Activated CD8-positive, alpha-beta memory T cell treated with anti-CD3 and anti-CD28 coated beads, Interleukin-2, amount 10 ng/mL, durations not matched to agents 7 days and 5 days (primary cell): ENCODE measurements around the gene EPHB6. TPM values are rescaled to one million over a fixed set of nuclear protein-coding genes. Genes with fewer than 3 reads are reported as not detected.

ENCODE experiments used
- ATAC-seq: fragments of 150-1000 bp; cut with Tn5 transposase; one replicate; pipeline ENCODE4 v1.10.0; 2021; ENCODE audit warnings: moderate library complexity
- CTCF ChIA-PET: fragments of 350-600 bp; sonication (Branson Sonifier 250); formaldehyde crosslinking; loops from one replicate; lab custom pipeline; 2021; ENCODE audit warnings: antibody characterized with exemption; lab: Charles Lee
- DNase-seq: peaks from one replicate; pipeline ENCODE4 v3.0.0-alpha.2; 2020
- H3K27ac Mint-ChIP-seq: one replicate; pipeline ENCODE4 v1.8.0; 2021; ENCODE audit warnings: mild to moderate bottlenecking, mixed read lengths
- H3K27me3 Mint-ChIP-seq: one replicate; pipeline ENCODE4 v1.8.0; 2021; ENCODE audit warnings: mixed read lengths
- H3K36me3 Mint-ChIP-seq: one replicate; pipeline ENCODE4 v1.8.0; 2021; ENCODE audit warnings: mild to moderate bottlenecking, mixed read lengths
- H3K4me1 Mint-ChIP-seq: one replicate; pipeline ENCODE4 v1.8.0; 2021; ENCODE audit warnings: mixed read lengths
- H3K4me3 Mint-ChIP-seq: one replicate; pipeline ENCODE4 v1.8.0; 2021; ENCODE audit warnings: mild to moderate bottlenecking, moderate library complexity, mixed read lengths
- H3K9me3 Mint-ChIP-seq: one replicate; pipeline ENCODE4 v1.8.0; 2022; ENCODE audit warnings: low read depth, mixed read lengths
- total RNA-seq, 2 experiments: library from RNA; stranded (reverse); gene quantifications; one replicate each; pipeline ENCODE4 v1.2.3, GENCODE V29; 2021

EPHB6 gene
- total RNA-seq, 2 experiments from 2014 or later: 5.1 to 7.5 TPM

- Mint-ChIP-seq H3K27ac (no peak overlapping the region), H3K4me1 (no peaks in the 10 kb centered on the region), H3K27me3 (peaks cover 13% of the 10 kb centered on the region), H3K4me3 (no peak overlapping the region), H3K9me3 (no peaks in the 10 kb centered on the region), H3K36me3 (no peaks in the 10 kb centered on the region)
- no peak for ATAC-seq
- no peak for DNase-seq
- CTCF ChIA-PET: interaction anchor here (1.1 to 3.8 kb wide), 5 partner anchors 25 to 336 kb away, joined by 3 to 25 read pairs (median 8); partner anchors contain the start of gene EPHB6
These were observed 24.2 kb downstream of the EPHB6 start for GRCh38 chr7:142879060-142879459.

GRCh38 chr7:142880876-142881505 lies 26.1 kb downstream of the EPHB6 start:
- Mint-ChIP-seq H3K27ac (no peak overlapping the region), H3K9me3 (no peaks in the 10 kb centered on the region)
- CTCF ChIA-PET: interaction anchor here (0.8 to 3.8 kb wide), 24 partner anchors 8 to 578 kb away, joined by 3 to 25 read pairs (median 3); no protein-coding TSS in a partner anchor

GRCh38 chr7:142881586-142882337 lies 26.9 kb downstream of the EPHB6 start:
- Mint-ChIP-seq H3K4me3 (no peak overlapping the region), H3K27ac (no peak overlapping the region), H3K4me1 (no peaks in the 10 kb centered on the region), H3K36me3 (no peaks in the 10 kb centered on the region), H3K9me3 (no peaks in the 10 kb centered on the region), H3K27me3 (peaks cover 13% of the 10 kb centered on the region)
- ATAC-seq (no peak), DNase-seq (peak; percentile 29)
- CTCF ChIA-PET: interaction anchor here (0.9 to 3.8 kb wide), 21 partner anchors 8 to 558 kb away, joined by 3 to 25 read pairs (median 3); no protein-coding TSS in a partner anchor

More at GRCh38 chr7:142880876-142881505, 26.1 kb downstream of the EPHB6 start:
- H3K36me3 Mint-ChIP-seq: no peaks in the 10 kb centered on the region
- no peak overlapping the region for H3K4me3 Mint-ChIP-seq
- peaks cover 13% of the 10 kb centered on the region for H3K27me3 Mint-ChIP-seq
- H3K4me1 Mint-ChIP-seq: no peaks in the 10 kb centered on the region
- DNase-seq (peak; percentile 59), ATAC-seq (peak; percentile 79)

GRCh38 chr7:142882338-142882678 lies 27.4 kb downstream of the EPHB6 start:
- H3K27me3 Mint-ChIP-seq: peaks cover 13% of the 10 kb centered on the region
- no peaks in the 10 kb centered on the region for H3K36me3 Mint-ChIP-seq
- DNase-seq (peak; percentile 33), ATAC-seq (no peak)
- CTCF ChIA-PET: interaction anchor here (1.0 to 3.8 kb wide), 4 partner anchors 9 to 121 kb away, joined by 3 to 25 read pairs (median 4); no protein-coding TSS in a partner anchor
- no peaks in the 10 kb centered on the region for H3K4me1 Mint-ChIP-seq
- H3K4me3 Mint-ChIP-seq: no peak overlapping the region
- H3K9me3 Mint-ChIP-seq: no peaks in the 10 kb centered on the region
- no peak overlapping the region for H3K27ac Mint-ChIP-seq

- no peaks in the 10 kb centered on the region for H3K36me3 Mint-ChIP-seq
- H3K4me3 Mint-ChIP-seq: no peak overlapping the region
- no peak for ATAC-seq
- DNase-seq: peak; percentile 37
- no peak overlapping the region for H3K27ac Mint-ChIP-seq
- H3K4me1 Mint-ChIP-seq: no peaks in the 10 kb centered on the region
- H3K9me3 Mint-ChIP-seq: no peaks in the 10 kb centered on the region
- CTCF ChIA-PET: no interaction called here
- H3K27me3 Mint-ChIP-seq: peaks cover 13% of the 10 kb centered on the region
These were observed 28.3 kb downstream of the EPHB6 start for GRCh38 chr7:142883145-142883544.

GRCh38 chr7:142883571-142884285 lies 28.9 kb downstream of the EPHB6 start:
- no peaks in the 10 kb centered on the region for H3K9me3 Mint-ChIP-seq
- H3K27ac Mint-ChIP-seq: no peak overlapping the region
- no peaks in the 10 kb centered on the region for H3K4me1 Mint-ChIP-seq
- H3K36me3 Mint-ChIP-seq: no peaks in the 10 kb centered on the region
- H3K4me3 Mint-ChIP-seq: no peak overlapping the region
- peaks cover 13% of the 10 kb centered on the region for H3K27me3 Mint-ChIP-seq
- CTCF ChIA-PET: no interaction called here
- no peak for DNase-seq
- ATAC-seq: no peak

GRCh38 chr7:142884286-142884640 lies 29.4 kb downstream of the EPHB6 start:
- ATAC-seq (no peak), DNase-seq (no peak)
- H3K36me3 Mint-ChIP-seq: no peaks in the 10 kb centered on the region
- no peak overlapping the region for H3K4me3 Mint-ChIP-seq
- no peak overlapping the region for H3K27ac Mint-ChIP-seq
- H3K4me1 Mint-ChIP-seq: no peaks in the 10 kb centered on the region
- peaks cover 10% of the 10 kb centered on the region for H3K27me3 Mint-ChIP-seq
- H3K9me3 Mint-ChIP-seq: no peaks in the 10 kb centered on the region
- CTCF ChIA-PET: no interaction called here

GRCh38 chr7:142885311-142886230 lies 30.7 kb downstream of the EPHB6 start, which contains the start of gene TRPV6:
TRPV6 (minus strand) TSS chr7:142885745.
- H3K9me3 Mint-ChIP-seq: no peaks in the 10 kb centered on the region
- no peak within 1 kb of the TSS for H3K4me3 Mint-ChIP-seq
- CTCF ChIA-PET: no interaction called here
- no peaks in the 10 kb centered on the region for H3K36me3 Mint-ChIP-seq
- DNase-seq (no peak), ATAC-seq (no peak)
- no peak within 1 kb of the TSS for H3K27ac Mint-ChIP-seq
- no peaks in the 10 kb centered on the region for H3K4me1 Mint-ChIP-seq
- H3K27me3 Mint-ChIP-seq: peaks cover 7% of the 10 kb centered on the region

- ATAC-seq: no peak
- CTCF ChIA-PET: interaction anchor here (1.1 kb wide), 1 partner anchor 328 kb away, joined by 3 read pairs; no protein-coding TSS in a partner anchor
- Mint-ChIP-seq H3K27ac (no peak overlapping the region), H3K36me3 (no peaks in the 10 kb centered on the region), H3K4me1 (no peaks in the 10 kb centered on the region), H3K27me3 (peaks cover 3% of the 10 kb centered on the region), H3K4me3 (no peak overlapping the region), H3K9me3 (peaks cover 4% of the 10 kb centered on the region)
- no peak for DNase-seq
These were observed 32.0 kb downstream of the EPHB6 start for GRCh38 chr7:142886866-142887265.

GRCh38 chr7:142887282-142888015 lies 32.6 kb downstream of the EPHB6 start:
- Mint-ChIP-seq H3K36me3 (no peaks in the 10 kb centered on the region), H3K4me3 (no peak overlapping the region), H3K9me3 (peaks cover 4% of the 10 kb centered on the region), H3K27ac (no peak overlapping the region), H3K27me3 (peaks cover 3% of the 10 kb centered on the region), H3K4me1 (no peaks in the 10 kb centered on the region)
- DNase-seq (no peak), ATAC-seq (no peak)
- CTCF ChIA-PET: interaction anchor here (1.1 kb wide), 1 partner anchor 328 kb away, joined by 3 read pairs; no protein-coding TSS in a partner anchor

- CTCF ChIA-PET: interaction anchor here (1.0 kb wide), 1 partner anchor 9 kb away, joined by 3 read pairs; no protein-coding TSS in a partner anchor
- Mint-ChIP-seq H3K27me3 (no peaks in the 10 kb centered on the region), H3K36me3 (no peaks in the 10 kb centered on the region), H3K4me3 (no peak overlapping the region), H3K9me3 (peaks cover 4% of the 10 kb centered on the region), H3K4me1 (no peaks in the 10 kb centered on the region), H3K27ac (no peak overlapping the region)
- DNase-seq (no peak), ATAC-seq (no peak)
These were observed 34.9 kb downstream of the EPHB6 start for GRCh38 chr7:142889816-142890215.

- peaks cover 4% of the 10 kb centered on the region for H3K9me3 Mint-ChIP-seq
- H3K36me3 Mint-ChIP-seq: no peaks in the 10 kb centered on the region
- DNase-seq (no peak), ATAC-seq (no peak)
- H3K4me3 Mint-ChIP-seq: no peak overlapping the region
- H3K27me3 Mint-ChIP-seq: no peaks in the 10 kb centered on the region
- no peak overlapping the region for H3K27ac Mint-ChIP-seq
- no peaks in the 10 kb centered on the region for H3K4me1 Mint-ChIP-seq
- CTCF ChIA-PET: no interaction called here
These were observed 36.1 kb downstream of the EPHB6 start for GRCh38 chr7:142890874-142891485.
